ENCODE data around the gene CYBC1. TPM values are rescaled to one million over a fixed set of nuclear protein-coding genes. Genes with fewer than 3 reads are reported as not detected.

CYBC1 gene
- total RNA-seq, 2 experiments from 2014 or later = 220 to 247 TPM

DNA sequence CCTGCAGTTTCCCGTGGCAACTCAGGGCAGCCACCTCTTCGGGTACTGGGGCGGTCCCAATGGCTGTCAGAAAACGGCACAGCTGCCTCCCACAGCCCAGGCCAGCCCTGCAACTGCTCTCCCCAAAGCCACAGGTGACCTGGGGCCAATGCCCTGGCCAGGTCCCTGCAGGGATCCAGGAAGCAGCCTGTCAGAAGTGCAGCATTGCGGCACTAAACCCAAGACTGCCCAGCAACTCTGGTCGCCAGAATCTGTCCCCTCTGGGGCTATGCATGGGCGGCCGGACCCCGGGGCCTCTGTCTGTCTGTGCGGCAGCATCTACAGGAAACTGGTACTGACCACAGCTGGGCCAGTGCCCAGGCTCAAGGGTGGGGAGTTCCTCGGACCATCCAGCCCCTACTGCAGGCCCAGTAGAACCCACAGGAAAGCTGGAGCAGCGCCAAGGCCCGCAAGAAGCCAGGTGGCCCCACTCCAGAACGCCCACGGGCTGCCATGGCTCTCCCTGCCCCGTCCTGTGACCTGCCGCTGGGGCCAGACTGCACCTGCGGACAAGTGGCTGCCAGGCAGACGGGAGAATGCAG, 5.5 kb downstream of the CYBC1 start:
- no peak overlapping the region for H3K4me3 Mint-ChIP-seq

GRCh38 chr17:82444284-82444893, 6.2 kb downstream of the CYBC1 start:
- Mint-ChIP-seq H3K27me3 (ENCODE audit: low read depth) (no peaks in the 10 kb centered on the region), H3K27ac (no peak overlapping the region), H3K4me1 (ENCODE audit: low read depth) (peaks cover 19% of the 10 kb centered on the region), H3K4me3 (no peak overlapping the region), H3K9me3 (ENCODE audit: insufficient read depth) (no peaks in the 10 kb centered on the region), H3K36me3 (ENCODE audit: low read depth) (peaks cover 44% of the 10 kb centered on the region)
- CTCF ChIA-PET = no interaction called here
- no peak for ATAC-seq
- no peak for DNase-seq
- POLR2A ChIA-PET = interaction anchor here (1.0 kb wide), 1 partner anchor 10 kb away, joined by 3 read pairs; no protein-coding TSS in a partner anchor

More for the DNA sequence above, 5.5 kb downstream of the CYBC1 start:
- peaks cover 51% of the 10 kb centered on the region for H3K36me3 Mint-ChIP-seq (ENCODE audit: low read depth)
- no peaks in the 10 kb centered on the region for H3K27me3 Mint-ChIP-seq (ENCODE audit: low read depth)
- ATAC-seq = no peak
- ChIA-PET POLR2A (no interaction called here), CTCF (no interaction called here)
- H3K9me3 Mint-ChIP-seq (ENCODE audit: insufficient read depth) = no peaks in the 10 kb centered on the region
- no peak overlapping the region for H3K27ac Mint-ChIP-seq
- H3K4me1 Mint-ChIP-seq (ENCODE audit: low read depth) = peaks cover 19% of the 10 kb centered on the region
- no peak for DNase-seq

DNA sequence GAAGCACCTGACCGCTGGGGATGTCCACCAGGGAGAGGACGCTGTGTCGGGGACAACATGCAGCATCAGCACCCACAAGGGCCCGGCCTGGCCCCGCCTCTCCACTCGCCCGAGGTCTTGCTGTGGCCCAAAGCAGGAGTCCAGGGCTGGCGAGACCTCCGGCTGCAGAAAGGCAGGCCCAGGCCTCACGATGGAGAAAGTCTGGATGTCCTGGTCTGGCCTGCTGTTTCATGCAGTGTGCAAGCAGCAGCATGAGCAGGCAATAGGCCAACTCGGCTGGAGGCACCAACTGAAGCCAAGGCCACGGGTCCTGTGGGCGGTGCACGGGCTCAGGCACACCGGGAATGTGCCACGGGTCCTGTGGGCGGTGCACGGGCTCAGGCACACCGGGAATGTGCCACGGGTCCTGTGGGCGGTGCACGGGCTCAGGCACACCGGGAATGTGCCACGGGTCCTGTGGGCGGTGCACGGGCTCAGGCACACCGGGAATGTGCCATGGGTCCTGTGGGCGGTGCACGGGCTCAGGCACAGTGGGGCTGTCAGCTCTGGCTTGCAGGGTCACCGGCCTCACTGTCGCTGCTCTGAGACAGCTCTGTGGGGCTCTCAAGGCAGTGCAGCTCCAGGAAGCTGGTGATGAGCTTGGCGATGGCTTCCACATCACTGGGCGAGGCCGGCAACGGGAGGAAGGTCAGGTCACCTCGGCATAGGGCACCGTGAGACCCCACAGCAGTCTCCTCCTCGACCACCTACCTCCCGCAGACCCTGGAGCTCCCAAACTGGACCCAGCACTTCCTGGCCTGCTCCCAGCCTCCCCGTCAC, 6.9 kb downstream of the CYBC1 start:
- DNase-seq = no peak
- peaks cover 19% of the 10 kb centered on the region for H3K4me1 Mint-ChIP-seq (ENCODE audit: low read depth)
- ATAC-seq = no peak
- no peaks in the 10 kb centered on the region for H3K9me3 Mint-ChIP-seq (ENCODE audit: insufficient read depth)
- H3K36me3 Mint-ChIP-seq (ENCODE audit: low read depth) = peaks cover 38% of the 10 kb centered on the region
- ChIA-PET CTCF (no interaction called here), POLR2A (interaction anchor here (1.0 to 1.1 kb wide), 2 partner anchors 8 to 9 kb away, joined by 3 to 4 read pairs; no protein-coding TSS in a partner anchor)
- H3K27ac Mint-ChIP-seq = no peak overlapping the region
- H3K4me3 Mint-ChIP-seq = no peak overlapping the region
- no peaks in the 10 kb centered on the region for H3K27me3 Mint-ChIP-seq (ENCODE audit: low read depth)

GRCh38 chr17:82442643-82443464, 7.7 kb downstream of the CYBC1 start:
- ChIA-PET POLR2A (interaction anchor here (1.1 kb wide), 1 partner anchor 9 kb away, joined by 4 read pairs; no protein-coding TSS in a partner anchor), CTCF (no interaction called here)
- ATAC-seq (no peak), DNase-seq (no peak)
- Mint-ChIP-seq H3K27ac (no peak overlapping the region), H3K4me3 (no peak overlapping the region), H3K36me3 (ENCODE audit: low read depth) (peaks cover 37% of the 10 kb centered on the region), H3K9me3 (ENCODE audit: insufficient read depth) (no peaks in the 10 kb centered on the region), H3K4me1 (ENCODE audit: low read depth) (peaks cover 17% of the 10 kb centered on the region), H3K27me3 (ENCODE audit: low read depth) (no peaks in the 10 kb centered on the region)

GRCh38 chr17:82441691-82442487, 8.7 kb downstream of the CYBC1 start:
- CTCF ChIA-PET = interaction anchor here (0.6 kb wide), 1 partner anchor 17 kb away, joined by 3 read pairs; no protein-coding TSS in a partner anchor
- no peak for ATAC-seq
- DNase-seq = no peak
- no peak overlapping the region for H3K4me3 Mint-ChIP-seq
- H3K36me3 Mint-ChIP-seq (ENCODE audit: low read depth) = peaks cover 33% of the 10 kb centered on the region
- no peak overlapping the region for H3K27ac Mint-ChIP-seq
- POLR2A ChIA-PET = no interaction called here
- peaks cover 12% of the 10 kb centered on the region for H3K4me1 Mint-ChIP-seq (ENCODE audit: low read depth)
- H3K9me3 Mint-ChIP-seq (ENCODE audit: insufficient read depth) = no peaks in the 10 kb centered on the region
- H3K27me3 Mint-ChIP-seq (ENCODE audit: low read depth) = no peaks in the 10 kb centered on the region

DNA sequence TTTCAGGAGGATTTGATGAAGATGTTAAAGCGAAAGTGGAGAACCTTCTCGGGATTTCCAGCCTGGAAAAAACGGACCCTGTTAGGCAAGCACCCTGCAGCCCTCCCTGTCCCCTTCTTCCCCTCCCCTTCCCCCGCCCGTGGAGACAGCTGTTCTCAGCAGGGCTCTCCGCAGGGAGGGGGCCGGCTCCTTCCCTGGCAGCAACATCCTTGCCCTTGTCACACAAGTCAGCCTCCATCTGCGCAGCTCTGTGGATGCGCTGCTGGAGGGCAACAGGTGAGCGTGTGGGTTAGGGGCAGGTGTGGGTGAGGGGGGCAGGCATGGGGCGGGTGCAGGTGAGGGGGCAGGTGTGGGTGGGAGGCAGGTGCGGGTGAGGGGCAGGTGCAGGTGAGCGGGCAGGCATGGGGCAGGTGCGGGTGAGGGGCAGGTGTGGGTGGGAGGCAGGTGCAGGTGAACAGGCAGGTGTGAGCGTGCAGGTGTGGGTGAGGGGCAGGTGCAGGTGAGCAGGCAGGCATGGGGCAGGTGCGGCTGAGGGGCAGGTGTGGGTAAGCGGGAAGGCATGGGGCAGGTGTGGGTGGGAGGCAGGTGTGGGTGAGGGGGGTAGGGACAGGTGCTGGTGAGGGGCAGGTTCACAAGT, 9.4 kb downstream of the CYBC1 start:
- H3K9me3 Mint-ChIP-seq (ENCODE audit: insufficient read depth) = no peaks in the 10 kb centered on the region
- ATAC-seq (no peak), DNase-seq (no peak)
- ChIA-PET CTCF (no interaction called here), POLR2A (no interaction called here)
- no peak overlapping the region for H3K27ac Mint-ChIP-seq
- no peak overlapping the region for H3K4me3 Mint-ChIP-seq
- no peaks in the 10 kb centered on the region for H3K27me3 Mint-ChIP-seq (ENCODE audit: low read depth)
- peaks cover 25% of the 10 kb centered on the region for H3K36me3 Mint-ChIP-seq (ENCODE audit: low read depth)
- H3K4me1 Mint-ChIP-seq (ENCODE audit: low read depth) = peaks cover 5% of the 10 kb centered on the region

- Mint-ChIP-seq H3K36me3 (ENCODE audit: low read depth) (peaks cover 24% of the 10 kb centered on the region), H3K27me3 (ENCODE audit: low read depth) (no peaks in the 10 kb centered on the region), H3K4me1 (ENCODE audit: low read depth) (peaks cover 4% of the 10 kb centered on the region), H3K9me3 (ENCODE audit: insufficient read depth) (no peaks in the 10 kb centered on the region), H3K4me3 (no peak overlapping the region), H3K27ac (no peak overlapping the region)
- DNase-seq = no peak
- no peak for ATAC-seq
- ChIA-PET POLR2A (no interaction called here), CTCF (no interaction called here)
These were observed 10.0 kb downstream of the CYBC1 start for GRCh38 chr17:82440469-82440981.

DNA sequence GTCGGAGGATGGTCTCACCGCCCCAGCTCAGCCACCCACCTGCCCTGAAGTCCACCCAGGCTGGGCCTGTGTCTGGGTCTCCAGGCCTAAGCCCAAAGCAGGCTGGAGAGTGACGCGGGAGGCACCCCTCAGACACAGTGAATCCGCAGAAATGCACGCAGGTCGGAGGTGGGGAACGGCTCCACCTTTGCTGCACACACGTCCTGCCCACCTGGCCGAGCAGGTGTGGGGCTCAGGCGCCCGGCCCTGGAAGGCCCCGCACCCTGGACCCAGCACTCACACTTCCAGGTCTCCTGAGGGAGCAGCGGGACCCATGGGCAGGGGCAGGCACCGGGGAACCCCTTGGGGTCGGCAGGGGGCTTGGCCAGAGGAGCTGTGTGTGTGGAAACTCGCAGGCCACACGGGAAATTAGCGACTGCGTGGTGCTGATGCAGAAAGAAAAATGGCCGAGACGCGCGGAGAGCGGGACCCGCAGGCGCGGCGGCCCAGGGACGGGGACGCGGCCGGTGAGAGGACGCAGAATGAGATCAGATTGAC, 10.7 kb downstream of the CYBC1 start:
- Mint-ChIP-seq H3K27me3 (ENCODE audit: low read depth) (no peaks in the 10 kb centered on the region), H3K27ac (no peak overlapping the region), H3K9me3 (ENCODE audit: insufficient read depth) (no peaks in the 10 kb centered on the region), H3K4me3 (no peak overlapping the region), H3K4me1 (ENCODE audit: low read depth) (peaks cover 9% of the 10 kb centered on the region), H3K36me3 (ENCODE audit: low read depth) (peaks cover 24% of the 10 kb centered on the region)
- ATAC-seq (no peak), DNase-seq (no peak)
- ChIA-PET POLR2A (interaction anchor here (0.7 kb wide), 1 partner anchor 25 kb away, joined by 3 read pairs; no protein-coding TSS in a partner anchor), CTCF (no interaction called here)

DNA sequence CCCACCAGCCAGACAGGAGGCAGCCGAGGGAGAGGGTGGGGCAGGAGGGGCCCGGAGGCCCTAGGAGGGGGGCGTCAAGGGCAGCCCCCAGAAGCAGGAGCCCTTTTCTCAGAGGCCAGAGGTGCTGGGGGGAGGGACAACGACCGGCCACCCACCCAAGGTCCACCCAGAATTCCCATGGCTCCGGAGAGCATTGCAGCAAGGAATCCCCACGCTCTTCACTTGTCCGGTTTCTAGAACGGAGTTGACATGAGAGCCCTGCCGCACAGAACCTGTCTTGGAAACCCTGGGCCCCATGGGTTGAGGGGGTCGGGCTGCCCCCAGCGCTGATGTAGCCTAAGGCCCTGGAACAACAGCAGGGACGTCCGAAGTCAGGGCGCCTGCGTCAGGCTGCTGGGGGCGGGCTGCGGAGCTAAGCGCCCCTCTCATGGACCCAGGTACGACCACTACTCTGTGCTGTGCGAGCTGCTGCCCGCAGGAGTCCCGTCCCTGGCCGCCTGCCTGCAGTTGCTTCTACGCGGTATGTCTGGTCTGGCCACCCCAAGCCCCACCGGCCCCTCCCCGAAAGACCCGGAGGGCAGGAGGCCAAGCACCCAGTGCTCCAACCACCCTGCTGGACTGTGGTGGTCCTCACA, 11.2 kb downstream of the CYBC1 start:
- H3K27ac Mint-ChIP-seq = no peak overlapping the region
- no peaks in the 10 kb centered on the region for H3K27me3 Mint-ChIP-seq (ENCODE audit: low read depth)
- H3K4me3 Mint-ChIP-seq = no peak overlapping the region
- ChIA-PET POLR2A (interaction anchor here (0.7 to 1.0 kb wide), 2 partner anchors 9 to 24 kb away, joined by 3 to 6 read pairs; no protein-coding TSS in a partner anchor), CTCF (no interaction called here)
- DNase-seq (no peak), ATAC-seq (no peak)
- no peaks in the 10 kb centered on the region for H3K9me3 Mint-ChIP-seq (ENCODE audit: insufficient read depth)
- peaks cover 12% of the 10 kb centered on the region for H3K4me1 Mint-ChIP-seq (ENCODE audit: low read depth)
- peaks cover 23% of the 10 kb centered on the region for H3K36me3 Mint-ChIP-seq (ENCODE audit: low read depth)
